Heart left ventricle (tissue), 13 donors: ENCODE data around the gene ARHGAP8.

Experiments
- POLR2A ChIP-seq, 2 donors: fragments of 450-650 bp; IDR thresholded peaks; one replicate each; pipeline ENCODE4 v1.6.1; 2017; ENCODE audit warnings: antibody characterized with exemption in 2 of 2, mild to moderate bottlenecking in 2 of 2, moderate library complexity in 2 of 2
- TF ChIP-seq, protein P1 (sequence below), 12 donors: fragments of 200-600 bp; sonication (generic) in 4 of 12; IDR thresholded peaks; one replicate each; pipeline versions ENCODE4 v1.5.0 to v1.8.0; 2018 to 2022; ENCODE audit warnings: antibody characterized with exemption in 12 of 12, mild to moderate bottlenecking in 5 of 12
- donor health status: ischemic (EF 13 %, LVEDD 7.1; RV severe dilation, severe dysfunction).
- donor health status: DM: no; HTN: yes; CAD: no.
- donor health status: DM: no; HTN: no; CAD: no.
- donor health status: ischemic (EF 25% LVEDD 6.9; RV normal size, moderate dysfunction).
- donor health status: ischemic (EF 25% LVEDD 5.7; RV mildly dilated, moderate dysfunction).
- donor health status: ischemic (EF 35%, LVEDD 5.7; RV mildly dilated, moderate dysfunction).
- donor health status: nonischemic (EF 11% LVEDD 7.7; RV severe dilation, severe dysfunction).
- donor health status: DM: yes; HTN: yes; CAD: no.
- donor health status: PGD.
- donor health status: ischemic (EF 29% LVEDD 5.4; RV normal size, mild dysfunction).
- donor health status: nonischemic (EF 23%, LVEDD 6.1; RV moderate dilation, normal function).

DNA sequence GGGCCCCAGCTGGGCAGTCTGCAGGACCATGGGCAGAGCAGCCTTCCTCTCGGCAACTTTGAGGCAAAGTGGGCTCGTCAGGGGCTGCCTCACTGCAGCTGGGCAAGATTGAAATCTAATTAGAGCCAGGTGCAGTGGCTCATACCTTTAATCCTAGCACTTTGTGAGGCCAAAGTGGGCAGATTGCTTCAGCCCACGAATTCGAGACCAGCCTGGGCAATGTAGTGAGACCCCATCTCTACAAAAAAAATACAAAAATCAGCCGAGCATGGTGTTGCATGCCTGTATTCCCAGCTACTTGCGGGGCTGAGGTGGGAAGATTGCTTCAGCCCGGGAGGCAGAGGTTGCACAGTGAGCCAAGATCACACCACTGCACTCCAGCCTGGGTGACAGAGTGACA, 34.2 kb downstream of the ARHGAP8 start:
- TF ChIP-seq, protein P1, sequence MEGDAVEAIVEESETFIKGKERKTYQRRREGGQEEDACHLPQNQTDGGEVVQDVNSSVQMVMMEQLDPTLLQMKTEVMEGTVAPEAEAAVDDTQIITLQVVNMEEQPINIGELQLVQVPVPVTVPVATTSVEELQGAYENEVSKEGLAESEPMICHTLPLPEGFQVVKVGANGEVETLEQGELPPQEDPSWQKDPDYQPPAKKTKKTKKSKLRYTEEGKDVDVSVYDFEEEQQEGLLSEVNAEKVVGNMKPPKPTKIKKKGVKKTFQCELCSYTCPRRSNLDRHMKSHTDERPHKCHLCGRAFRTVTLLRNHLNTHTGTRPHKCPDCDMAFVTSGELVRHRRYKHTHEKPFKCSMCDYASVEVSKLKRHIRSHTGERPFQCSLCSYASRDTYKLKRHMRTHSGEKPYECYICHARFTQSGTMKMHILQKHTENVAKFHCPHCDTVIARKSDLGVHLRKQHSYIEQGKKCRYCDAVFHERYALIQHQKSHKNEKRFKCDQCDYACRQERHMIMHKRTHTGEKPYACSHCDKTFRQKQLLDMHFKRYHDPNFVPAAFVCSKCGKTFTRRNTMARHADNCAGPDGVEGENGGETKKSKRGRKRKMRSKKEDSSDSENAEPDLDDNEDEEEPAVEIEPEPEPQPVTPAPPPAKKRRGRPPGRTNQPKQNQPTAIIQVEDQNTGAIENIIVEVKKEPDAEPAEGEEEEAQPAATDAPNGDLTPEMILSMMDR (IDR thresholded peaks at IDR 0.05) = no peak
- TF ChIP-seq POLR2A (IDR thresholded peaks at IDR 0.05) = no peak
